HepG2 (cell line): Measurements from ENCODE around the gene NARF. TPM values are rescaled to one million over a fixed set of nuclear protein-coding genes. Genes with fewer than 3 reads are reported as not detected.

Experiments used
- AKNA ChIP-seq: sonication (generic); formaldehyde crosslinking; IDR thresholded peaks from 2 replicates; pipeline ENCODE4 v1.4.0; 2020; ENCODE audit warnings: missing genetic modification reagents, borderline replicate concordance
- ARHGAP35 ChIP-seq: sonication (generic); formaldehyde crosslinking; IDR thresholded peaks from 2 replicates; pipeline ENCODE4 v1.9.0; 2022; ENCODE audit warnings: mild to moderate bottlenecking, inconsistent platforms, moderate library complexity, missing genetic modification reagents, borderline replicate concordance
- EP300 ChIP-seq, 3 experiments: sonication (generic) in 1 of 3; formaldehyde crosslinking in 1 of 3; IDR thresholded peaks; 2 replicates each; pipeline versions ENCODE4 v1.5.1 to v1.6.1; 2011 to 2020; ENCODE audit warnings: low read depth in 2 of 3, low read length in 2 of 3, borderline replicate concordance in 1 of 3, improper control_type of control experiment in 1 of 3, mild to moderate bottlenecking in 1 of 3, missing genetic modification reagents in 1 of 3, moderate library complexity in 1 of 3
- GATAD2A ChIP-seq: IDR thresholded peaks from 2 replicates; pipeline ENCODE4 v1.6.1; 2016
- MTF2 ChIP-seq: sonication (generic); formaldehyde crosslinking; IDR thresholded peaks from 2 replicates; pipeline ENCODE4 v1.5.0; 2020; ENCODE audit warnings: missing genetic modification reagents, borderline replicate concordance
- NR2F1 ChIP-seq, 2 experiments: fragments of 450-650 bp in 1 of 2; formaldehyde crosslinking in 1 of 2; IDR thresholded peaks; 2 replicates each; pipeline versions ENCODE4 v1.5.0 to v1.6.1; 2016 to 2020; ENCODE audit warnings: mild to moderate bottlenecking in 1 of 2, missing compliant biosample characterization in 1 of 2, missing genetic modification reagents in 1 of 2, moderate library complexity in 1 of 2
- SKIL ChIP-seq: sonication (generic); formaldehyde crosslinking; IDR thresholded peaks from 2 replicates; pipeline ENCODE4 v1.8.0; 2022; ENCODE audit warnings: missing genetic modification reagents, mild to moderate bottlenecking, moderate library complexity, borderline replicate concordance
- TOPORS ChIP-seq: sonication (generic); formaldehyde crosslinking; IDR thresholded peaks from 2 replicates; pipeline ENCODE4 v1.8.0; 2023; ENCODE audit warnings: mild to moderate bottlenecking, missing genetic modification reagents
- ZBTB25 ChIP-seq: IDR thresholded peaks from 2 replicates; pipeline ENCODE4 v1.6.1; 2018; ENCODE audit warnings: missing genetic modification reagents
- ZNF749 ChIP-seq: sonication (generic); formaldehyde crosslinking; IDR thresholded peaks from 2 replicates; pipeline ENCODE4 v1.8.0; 2022; ENCODE audit warnings: mild to moderate bottlenecking, missing genetic modification reagents, moderate library complexity, borderline replicate concordance
- ZNF768 ChIP-seq: sonication (generic); formaldehyde crosslinking; IDR thresholded peaks from 2 replicates; pipeline ENCODE4 v1.4.0; 2020; ENCODE audit warnings: missing genetic modification reagents
- ZNF777 ChIP-seq: sonication (generic); formaldehyde crosslinking; IDR thresholded peaks from 2 replicates; pipeline ENCODE4 v1.4.0; 2020; ENCODE audit warnings: missing genetic modification reagents
- polyA plus RNA-seq, 8 experiments: library from polyadenylated mRNA; depleted of rRNA in 3 of 8; stranded (reverse) in 7 of 8; unstranded in 1 of 8; fragments of >200 nt; fragmentation: Illumina TruSeq in 4 of 8; extraction: Trizol in 4 of 8; gene quantifications; 2 replicates each; pipeline versions ENCODE4 v1.2.1 to v1.2.3, GENCODE V29; 2011 to 2016; ENCODE audit warnings: low read depth in 4 of 8, missing spikeins in 1 of 8, mixed read lengths in 1 of 8; ENCODE audit not compliant: insufficient read depth in 1 of 8
- total RNA-seq, 5 experiments: library from RNA; depleted of rRNA; stranded (reverse); fragments of >200 nt; fragmentation: Illumina TruSeq; extraction: Trizol; gene quantifications; 2 replicates each; pipeline ENCODE4 v1.2.3, GENCODE V29; 2016; ENCODE audit warnings: low read depth in 1 of 5
- TF ChIP-seq, protein P1 (sequence below): sonication (generic); formaldehyde crosslinking; IDR thresholded peaks from 2 replicates; pipeline ENCODE4 v1.8.1; 2023; ENCODE audit warnings: missing genetic modification reagents, inconsistent platforms, borderline replicate concordance
- TF ChIP-seq, protein P2 (sequence below): sonication (generic); formaldehyde crosslinking; IDR thresholded peaks from 2 replicates; pipeline ENCODE4 v1.4.0; 2020; ENCODE audit warnings: mild to moderate bottlenecking, missing genetic modification reagents, borderline replicate concordance

The NARF gene
- total and polyA plus RNA-seq, 2 of the 13 experiments (the other 11 are each of a cell fraction or from before 2014, with no cell fraction given), result 61.1 to 144 TPM

DNA sequence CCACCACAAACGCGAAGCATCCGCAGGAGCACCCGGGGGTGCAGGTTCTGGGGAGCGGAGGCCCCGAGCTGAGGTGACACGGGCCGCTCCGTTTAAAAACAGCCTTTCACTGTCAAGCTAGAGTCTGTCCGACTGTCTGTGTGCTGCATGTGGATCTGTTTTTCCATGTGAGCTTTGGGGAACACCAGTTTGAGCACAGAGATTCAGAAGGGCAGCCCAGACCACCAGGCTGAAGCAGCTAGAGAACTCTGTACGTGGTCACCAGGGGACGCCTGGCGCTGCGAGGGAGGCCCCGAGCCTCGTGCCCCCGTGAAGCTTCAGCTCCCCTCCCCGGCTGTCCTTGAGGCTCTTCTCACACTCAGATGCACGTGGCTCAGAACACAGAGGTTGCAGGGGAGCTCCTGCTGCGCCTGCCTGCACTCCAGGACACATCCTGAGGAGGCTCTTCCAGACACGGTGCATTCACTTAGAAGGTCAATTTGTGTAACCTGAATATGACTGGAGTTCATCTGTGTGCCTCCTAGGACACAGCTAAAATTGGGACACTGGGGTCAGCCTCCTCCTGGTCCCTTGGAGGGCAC, 45.3 kb downstream of the NARF start (continued):
- TF ChIP-seq ZBTB25, result peak; percentile 74; the same call in 1 of the 2 replicates
- TF ChIP-seq NR2F1 (CRISPR knock-in tag; IDR thresholded peaks at IDR 0.05), result no peak
- TF ChIP-seq EP300 (IDR thresholded peaks at IDR 0.05; ENCODE audit: low read depth in 2 of 2, low read length in 2 of 2), result no peak
- peak; percentile 47; the same call in 1 of the 2 replicates for TF ChIP-seq EP300 (CRISPR knock-in tag; IDR thresholded peaks at IDR 0.05; ENCODE audit: borderline replicate concordance)
- TF ChIP-seq GATAD2A, result peak; percentile 70
- TF ChIP-seq, protein P1, sequence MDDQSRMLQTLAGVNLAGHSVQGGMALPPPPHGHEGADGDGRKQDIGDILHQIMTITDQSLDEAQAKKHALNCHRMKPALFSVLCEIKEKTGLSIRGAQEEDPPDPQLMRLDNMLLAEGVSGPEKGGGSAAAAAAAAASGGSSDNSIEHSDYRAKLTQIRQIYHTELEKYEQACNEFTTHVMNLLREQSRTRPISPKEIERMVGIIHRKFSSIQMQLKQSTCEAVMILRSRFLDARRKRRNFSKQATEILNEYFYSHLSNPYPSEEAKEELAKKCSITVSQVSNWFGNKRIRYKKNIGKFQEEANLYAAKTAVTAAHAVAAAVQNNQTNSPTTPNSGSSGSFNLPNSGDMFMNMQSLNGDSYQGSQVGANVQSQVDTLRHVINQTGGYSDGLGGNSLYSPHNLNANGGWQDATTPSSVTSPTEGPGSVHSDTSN, result no peak
- TF ChIP-seq TOPORS (CRISPR knock-in tag), result no peak
- TF ChIP-seq ZNF768 (CRISPR knock-in tag), result peak; percentile 82
- TF ChIP-seq ARHGAP35, result no peak; the same call in none of the 2 replicates
- TF ChIP-seq MTF2, result 0 out of 2 replicates have a peak, but pooled peaks have one; percentile 46
- no peak for TF ChIP-seq SKIL (CRISPR knock-in tag)
- TF ChIP-seq ZNF777 (CRISPR knock-in tag), result peak; percentile 75
- TF ChIP-seq, protein P2, sequence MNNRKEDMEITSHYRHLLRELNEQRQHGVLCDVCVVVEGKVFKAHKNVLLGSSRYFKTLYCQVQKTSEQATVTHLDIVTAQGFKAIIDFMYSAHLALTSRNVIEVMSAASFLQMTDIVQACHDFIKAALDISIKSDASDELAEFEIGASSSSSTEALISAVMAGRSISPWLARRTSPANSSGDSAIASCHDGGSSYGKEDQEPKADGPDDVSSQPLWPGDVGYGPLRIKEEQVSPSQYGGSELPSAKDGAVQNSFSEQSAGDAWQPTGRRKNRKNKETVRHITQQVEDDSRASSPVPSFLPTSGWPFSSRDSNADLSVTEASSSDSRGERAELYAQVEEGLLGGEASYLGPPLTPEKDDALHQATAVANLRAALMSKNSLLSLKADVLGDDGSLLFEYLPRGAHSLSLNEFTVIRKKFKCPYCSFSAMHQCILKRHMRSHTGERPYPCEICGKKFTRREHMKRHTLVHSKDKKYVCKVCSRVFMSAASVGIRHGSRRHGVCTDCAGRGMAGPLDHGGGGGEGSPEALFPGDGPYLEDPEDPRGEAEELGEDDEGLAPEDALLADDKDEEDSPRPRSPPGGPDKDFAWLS (CRISPR knock-in tag), result no peak
- peak; percentile 80; the same call in 1 of the 2 replicates for TF ChIP-seq AKNA (CRISPR knock-in tag)
- peak; percentile 91; the same call in 1 of the 2 replicates for TF ChIP-seq ZNF749 (CRISPR knock-in tag)
